Hindlimb muscle (tissue), 1 donor: ENCODE data around the gene OR2T8. TPM values are rescaled to one million over a fixed set of nuclear protein-coding genes. Genes with fewer than 3 reads are reported as not detected.

Experiments
- DNase-seq: peaks from one replicate; pipeline ENCODE4 v3.0.0-alpha.2; 2013
- polyA plus RNA-seq: library from polyadenylated mRNA; unstranded; fragments of 120-200 nt; gene quantifications from one replicate; pipeline ENCODE4 v1.2.1, GENCODE V29; 2013; ENCODE audit not compliant: insufficient read length

Gene OR2T8
- polyA plus RNA-seq, 1 donor, result not detected

- DNase-seq, result no peak
Observed at GRCh38 chr1:247962911-247963588, 43.0 kb downstream of the OR2T8 start.

GRCh38 chr1:247964933-247965332, 44.9 kb downstream of the OR2T8 start, which contains the start of gene OR2AK2:
Gene OR2AK2 (plus strand): TSS chr1:247965233. CDS start chr1:247965377, 144 bp downstream.
- DNase-seq, result no peak

- no peak for DNase-seq
Observed at GRCh38 chr1:247966532-247967204, 46.6 kb downstream of the OR2T8 start.

Other genes starting within 250 kb of the OR2T8 start
- gene OR13G1, start 240.5 kb upstream of the OR2T8 start, polyA plus RNA-seq, result not detected
- gene OR6F1, start 203.6 kb upstream of the OR2T8 start, polyA plus RNA-seq, result not detected
- not detected for gene OR14K1, start 181.6 kb upstream of the OR2T8 start, polyA plus RNA-seq
- not detected for gene OR14A2, start 172.1 kb upstream of the OR2T8 start, polyA plus RNA-seq
- gene OR1C1, start 159.7 kb upstream of the OR2T8 start, polyA plus RNA-seq, result not detected
- gene OR14A16, start 96.1 kb upstream of the OR2T8 start, polyA plus RNA-seq, result not detected
- gene OR11L1, start 78.4 kb upstream of the OR2T8 start, polyA plus RNA-seq, result not detected
- gene TRIM58, start 63.1 kb upstream of the OR2T8 start, polyA plus RNA-seq, result 1.3 TPM
- gene OR2W3, start 24.7 kb upstream of the OR2T8 start, polyA plus RNA-seq, result 0.56 TPM
- gene OR2AJ1, start 4.6 kb downstream of the OR2T8 start, polyA plus RNA-seq, result not detected
- gene OR2L8, start 28.6 kb downstream of the OR2T8 start, polyA plus RNA-seq, result not detected
- not detected for gene OR2AK2, start 45.0 kb downstream of the OR2T8 start, polyA plus RNA-seq
- gene OR2L5, start 93.4 kb downstream of the OR2T8 start, polyA plus RNA-seq, result not detected
- not detected for gene OR2L2, start 109.8 kb downstream of the OR2T8 start, polyA plus RNA-seq
- gene OR2L3, start 126.6 kb downstream of the OR2T8 start, polyA plus RNA-seq, result not detected
- not detected for gene OR2L13, start 174.9 kb downstream of the OR2T8 start, polyA plus RNA-seq
- gene OR2M5, start 224.9 kb downstream of the OR2T8 start, polyA plus RNA-seq, result not detected